Neural progenitor cell (in vitro differentiated cells): Measurements from ENCODE around the gene IRF8.

Source experiments
- CTCF ChIP-seq: fragments of 200-600 bp; sonication (generic); IDR thresholded peaks from 2 replicates; pipeline ENCODE4 v1.5.1; 2017; ENCODE audit warnings: antibody characterized with exemption, mild to moderate bottlenecking
- EZH2 ChIP-seq: fragments of 200-600 bp; sonication (generic); IDR thresholded peaks from 2 replicates; pipeline ENCODE4 v1.6.1; 2017; ENCODE audit warnings: antibody characterized with exemption, mild to moderate bottlenecking, moderate library complexity
- EZH2phosphoT487 ChIP-seq: fragments of 200-600 bp; sonication (generic); IDR thresholded peaks from 2 replicates; pipeline ENCODE4 v1.6.1; 2017; ENCODE audit warnings: antibody characterized with exemption

GRCh38 chr16:85908889-85909589 is 10.1 kb downstream of the IRF8 start:
- TF ChIP-seq EZH2 (no peak), CTCF (no peak), EZH2phosphoT487 (no peak)
